Osteoblast (primary cell): ENCODE measurements around the gene RASAL3. TPM values are rescaled to one million over a fixed set of nuclear protein-coding genes. Genes with fewer than 3 reads are reported as not detected.

Experiments
- DNase-seq: peaks from one replicate; pipeline ENCODE4 v3.0.0; 2011; ENCODE audit warnings: low spot score, mixed read lengths; ENCODE audit not compliant: insufficient read length; ENCODE audit errors: missing footprints
- H2AFZ ChIP-seq: 2 replicates; pipeline ENCODE4 v1.6.0; 2011; ENCODE audit warnings: mild to moderate bottlenecking, low read length
- H3K27ac ChIP-seq: 2 replicates; pipeline ENCODE4 v1.5.1; 2011; ENCODE audit warnings: mild to moderate bottlenecking, low read depth, low read length, moderate library complexity
- H3K27me3 ChIP-seq: 2 replicates; pipeline ENCODE4 v1.6.0; 2012; ENCODE audit warnings: mild to moderate bottlenecking, control low read depth, inconsistent platforms, low read length, moderate library complexity; ENCODE audit not compliant: insufficient read depth
- H3K36me3 ChIP-seq: 2 replicates; pipeline ENCODE4 v1.5.1; 2011; ENCODE audit warnings: mild to moderate bottlenecking, low read length, control low read depth, moderate library complexity; ENCODE audit not compliant: insufficient read depth
- H3K4me1 ChIP-seq: 2 replicates; pipeline ENCODE4 v1.5.1; 2011; ENCODE audit warnings: mild to moderate bottlenecking, low read length, control low read depth, moderate library complexity; ENCODE audit not compliant: insufficient read depth
- H3K4me2 ChIP-seq: 2 replicates; pipeline ENCODE4 v1.6.0; 2011; ENCODE audit warnings: mild to moderate bottlenecking, low read length; ENCODE audit not compliant: insufficient read depth
- H3K4me3 ChIP-seq: fragments of 200-600 bp; sonication (generic); 3 replicates; pipeline ENCODE4 v1.5.1; 2012; ENCODE audit warnings: mild to moderate bottlenecking, low read length, inconsistent platforms; ENCODE audit not compliant: insufficient read depth
- H3K79me2 ChIP-seq: 2 replicates; pipeline ENCODE4 v1.6.0; 2012; ENCODE audit warnings: mild to moderate bottlenecking, low read length, control low read depth, inconsistent platforms; ENCODE audit not compliant: insufficient read depth
- H3K9me3 ChIP-seq: 2 replicates; pipeline ENCODE4 v1.5.1; 2011; ENCODE audit warnings: low read depth, low read length, control low read depth
- H4K20me1 ChIP-seq: 2 replicates; pipeline ENCODE4 v1.6.0; 2012; ENCODE audit warnings: mild to moderate bottlenecking, low read length, control low read depth; ENCODE audit not compliant: insufficient read depth
- total RNA-seq: library from RNA; depleted of rRNA; stranded (reverse); fragments of >200 nt; gene quantifications from 2 replicates; pipeline ENCODE4 v1.2.3, GENCODE V29; 2012
- TF ChIP-seq, protein P1 (sequence below): IDR thresholded peaks from 2 replicates; pipeline ENCODE4 v1.5.1; 2011; ENCODE audit warnings: mild to moderate bottlenecking, low read depth, low read length, moderate library complexity; ENCODE audit errors: extremely low read depth

RASAL3 gene
- total RNA-seq, 1 donor: under 0.01 TPM

DNA sequence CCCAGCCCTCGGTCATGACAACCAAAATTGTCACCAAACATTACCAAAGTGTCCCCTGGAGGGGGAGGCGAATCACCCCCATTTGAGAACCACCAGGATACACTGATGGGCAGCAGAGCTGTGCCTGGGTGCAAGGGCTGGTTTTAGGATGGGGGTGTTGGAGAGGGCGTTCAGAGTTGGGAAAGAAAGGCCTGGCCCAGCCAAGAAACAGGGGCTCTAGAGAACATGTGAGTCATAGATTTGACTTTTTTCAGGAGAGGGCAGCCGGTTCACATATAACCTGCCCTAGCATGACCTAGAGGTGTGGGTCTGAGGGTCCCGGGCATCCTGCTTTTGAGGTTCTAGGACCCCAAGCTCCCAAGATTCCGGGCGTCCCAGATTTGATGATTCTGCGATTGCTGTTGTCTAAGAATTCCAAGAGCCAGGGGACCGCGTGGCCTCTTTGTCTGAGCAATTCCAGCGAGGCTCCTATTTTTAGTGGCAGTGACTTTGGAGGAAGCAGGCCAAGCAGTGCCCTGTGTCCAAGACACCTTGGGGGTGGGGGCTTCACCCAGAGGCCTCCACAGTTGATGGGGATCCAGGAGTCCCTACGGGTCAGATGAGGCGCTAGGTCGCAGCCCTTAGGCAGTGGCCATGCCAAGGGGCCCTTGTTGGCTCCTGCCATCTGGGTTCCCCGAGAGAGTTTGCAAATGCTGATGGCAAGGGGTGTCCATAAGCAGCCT is 19.7 kb downstream of the RASAL3 start:
- H3K79me2 ChIP-seq: no peaks in the 10 kb centered on the region
- no peaks in the 10 kb centered on the region for H4K20me1 ChIP-seq
- TF ChIP-seq, protein P1, sequence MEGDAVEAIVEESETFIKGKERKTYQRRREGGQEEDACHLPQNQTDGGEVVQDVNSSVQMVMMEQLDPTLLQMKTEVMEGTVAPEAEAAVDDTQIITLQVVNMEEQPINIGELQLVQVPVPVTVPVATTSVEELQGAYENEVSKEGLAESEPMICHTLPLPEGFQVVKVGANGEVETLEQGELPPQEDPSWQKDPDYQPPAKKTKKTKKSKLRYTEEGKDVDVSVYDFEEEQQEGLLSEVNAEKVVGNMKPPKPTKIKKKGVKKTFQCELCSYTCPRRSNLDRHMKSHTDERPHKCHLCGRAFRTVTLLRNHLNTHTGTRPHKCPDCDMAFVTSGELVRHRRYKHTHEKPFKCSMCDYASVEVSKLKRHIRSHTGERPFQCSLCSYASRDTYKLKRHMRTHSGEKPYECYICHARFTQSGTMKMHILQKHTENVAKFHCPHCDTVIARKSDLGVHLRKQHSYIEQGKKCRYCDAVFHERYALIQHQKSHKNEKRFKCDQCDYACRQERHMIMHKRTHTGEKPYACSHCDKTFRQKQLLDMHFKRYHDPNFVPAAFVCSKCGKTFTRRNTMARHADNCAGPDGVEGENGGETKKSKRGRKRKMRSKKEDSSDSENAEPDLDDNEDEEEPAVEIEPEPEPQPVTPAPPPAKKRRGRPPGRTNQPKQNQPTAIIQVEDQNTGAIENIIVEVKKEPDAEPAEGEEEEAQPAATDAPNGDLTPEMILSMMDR: no peak
- H3K27me3 ChIP-seq: no peaks in the 10 kb centered on the region
- no peak overlapping the region for H3K27ac ChIP-seq
- H3K9me3 ChIP-seq: no peaks in the 10 kb centered on the region
- H3K4me1 ChIP-seq: peaks cover 5% of the 10 kb centered on the region
- no peak overlapping the region for H2AFZ ChIP-seq
- no peak for DNase-seq
- H3K4me3 ChIP-seq: no peak overlapping the region
- no peak overlapping the region for H3K4me2 ChIP-seq
- no peaks in the 10 kb centered on the region for H3K36me3 ChIP-seq

DNA sequence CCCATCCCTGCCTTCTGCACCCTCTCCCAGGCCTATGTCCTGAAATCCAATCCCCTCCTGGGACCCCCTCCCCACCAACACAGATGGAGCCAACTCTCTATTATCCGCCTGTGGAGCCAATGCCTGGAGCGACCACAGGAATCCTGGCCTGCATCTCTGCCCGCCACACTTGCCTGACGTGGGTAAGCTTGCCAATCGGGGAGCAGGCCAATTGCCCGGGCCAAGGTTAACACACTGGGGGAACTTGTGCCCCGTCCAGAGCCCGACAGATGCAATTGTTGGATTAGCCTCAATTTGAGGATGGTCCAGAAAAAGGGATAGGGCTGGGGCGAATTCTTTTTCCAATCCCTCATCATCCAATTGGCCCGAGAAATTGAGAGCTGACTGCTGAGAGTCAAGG is 20.5 kb downstream of the RASAL3 start:
- H3K4me3 ChIP-seq: no peak overlapping the region
- H3K4me1 ChIP-seq: peaks cover under 1% of the 10 kb centered on the region
- no peaks in the 10 kb centered on the region for H3K79me2 ChIP-seq
- H3K36me3 ChIP-seq: no peaks in the 10 kb centered on the region
- TF ChIP-seq, protein P1: no peak
- no peak for DNase-seq
- H2AFZ ChIP-seq: no peak overlapping the region
- H3K27me3 ChIP-seq: no peaks in the 10 kb centered on the region
- H3K9me3 ChIP-seq: no peaks in the 10 kb centered on the region
- H4K20me1 ChIP-seq: no peaks in the 10 kb centered on the region
- no peak overlapping the region for H3K4me2 ChIP-seq
- no peak overlapping the region for H3K27ac ChIP-seq

DNA sequence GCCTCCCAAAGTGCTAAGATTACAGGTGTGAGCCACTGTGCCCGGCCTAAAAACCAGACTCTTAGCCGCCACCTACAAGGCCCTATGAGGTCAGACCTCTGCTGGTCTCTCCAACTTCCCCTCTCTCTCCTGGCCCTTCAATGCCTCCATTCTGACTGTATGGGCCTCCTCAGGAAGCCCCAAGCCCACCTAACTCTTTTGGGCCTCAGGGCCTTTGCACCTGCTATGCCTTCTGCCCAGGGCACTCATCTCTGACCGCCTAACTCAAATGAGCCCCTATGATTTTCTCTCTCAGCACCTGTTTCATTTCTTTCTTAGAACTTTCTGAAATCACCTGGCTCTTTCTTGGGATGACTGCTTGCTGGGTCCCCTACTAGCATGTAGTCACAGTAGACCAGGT is 21.0 kb downstream of the RASAL3 start:
- Histone ChIP-seq H2AFZ (no peak overlapping the region), H3K4me3 (no peak overlapping the region), H3K9me3 (no peaks in the 10 kb centered on the region), H3K27ac (no peak overlapping the region), H3K79me2 (no peaks in the 10 kb centered on the region), H3K36me3 (no peaks in the 10 kb centered on the region), H3K4me1 (no peaks in the 10 kb centered on the region), H3K27me3 (no peaks in the 10 kb centered on the region), H3K4me2 (no peak overlapping the region), H4K20me1 (no peaks in the 10 kb centered on the region)
- TF ChIP-seq, protein P1: no peak
- no peak for DNase-seq

DNA sequence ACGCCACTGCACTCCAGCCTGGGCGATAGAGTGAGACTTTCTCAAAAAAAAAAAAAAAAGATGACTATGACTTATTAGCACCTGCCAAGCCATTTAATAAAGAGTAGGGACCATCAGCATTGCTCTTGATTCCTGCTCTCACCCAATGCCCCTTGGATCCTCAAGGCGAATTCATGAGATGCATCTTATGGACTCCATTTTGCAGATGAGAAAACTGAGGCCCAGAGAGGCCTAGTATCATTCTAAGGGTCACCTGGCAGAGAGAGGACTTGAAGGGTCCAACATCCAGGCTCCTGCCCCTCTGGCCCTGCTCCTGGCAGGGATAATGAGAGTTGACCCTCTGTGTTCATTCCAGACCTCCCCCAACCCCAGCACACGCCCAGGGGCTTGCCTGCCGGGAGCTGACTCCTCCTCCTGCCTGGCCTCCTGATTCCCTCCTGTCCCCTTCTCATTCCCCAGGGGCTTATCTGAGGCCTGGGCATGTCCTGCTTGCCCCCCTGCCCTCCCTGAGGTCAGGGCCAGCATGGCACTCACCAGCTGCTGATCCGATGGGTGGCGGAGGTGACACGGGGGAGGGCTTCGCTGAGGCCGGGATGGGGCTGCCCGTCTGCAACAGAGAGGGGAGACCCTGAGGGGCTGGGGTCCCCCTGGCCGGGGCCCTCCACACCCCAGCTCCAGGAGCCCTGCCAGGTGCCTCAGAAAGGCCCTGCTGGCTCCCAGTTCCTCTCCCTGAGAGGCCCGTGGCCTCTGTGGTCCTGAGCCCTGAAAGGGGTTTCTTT is 22.0 kb downstream of the RASAL3 start:
- no peak overlapping the region for H2AFZ ChIP-seq
- no peaks in the 10 kb centered on the region for H3K4me1 ChIP-seq
- no peaks in the 10 kb centered on the region for H3K79me2 ChIP-seq
- H3K36me3 ChIP-seq: no peaks in the 10 kb centered on the region
- H3K27me3 ChIP-seq: no peaks in the 10 kb centered on the region
- H3K9me3 ChIP-seq: no peaks in the 10 kb centered on the region
- no peak for DNase-seq
- H4K20me1 ChIP-seq: no peaks in the 10 kb centered on the region
- no peak overlapping the region for H3K4me2 ChIP-seq
- no peak overlapping the region for H3K4me3 ChIP-seq
- no peak overlapping the region for H3K27ac ChIP-seq
- TF ChIP-seq, protein P1: no peak
